Right cardiac atrium (tissue), 5 donors: Measurements from ENCODE around the gene SMG5. TPM values are rescaled to one million over a fixed set of nuclear protein-coding genes. Genes with fewer than 3 reads are reported as not detected.

Experiments
- ATAC-seq, 2 donors: fragments of 200-7000 bp; cut with Tn5 transposase; one replicate each; pipeline versions ENCODE4 v1.8.0 to v1.9.1; 2020; ENCODE audit warnings: moderate library complexity in 2 of 2, mild to moderate bottlenecking in 1 of 2
- DNase-seq, 3 donors: peaks; one replicate each; pipeline ENCODE4 v3.0.0-alpha.2; 2020
- H3K27ac ChIP-seq: one replicate; pipeline ENCODE4 v1.5.1; 2013; ENCODE audit warnings: mild to moderate bottlenecking, low read length, control low read depth, moderate library complexity
- H3K27me3 ChIP-seq: one replicate; pipeline ENCODE4 v1.6.1; 2013; ENCODE audit not compliant: control insufficient read depth, insufficient read depth
- H3K4me1 ChIP-seq: one replicate; pipeline ENCODE4 v1.6.1; 2013; ENCODE audit warnings: low read length; ENCODE audit not compliant: control insufficient read depth, insufficient read depth
- H3K4me3 ChIP-seq: one replicate; pipeline ENCODE4 v1.5.1; 2013; ENCODE audit warnings: low read length, control low read depth
- H3K9me3 ChIP-seq: one replicate; pipeline ENCODE4 v1.6.1; 2013; ENCODE audit warnings: low read length; ENCODE audit not compliant: control insufficient read depth
- WGBS: extraction: QIAGEN DNeasy Blood & Tissue Kit; methylation state at CpG from one replicate; pipeline ENCODE4 v1.1.7; 2013; 5-methylcytosine and 5-hydroxymethylcytosine counted together
- intact Hi-C, 4 donors: fragments of 100-400 bp; cut with DNase I; formaldehyde crosslinking; loops; one replicate each; pipeline versions ENCODE4 v1.11.0 to v1.14.0; 2022 to 2023
- polyA plus RNA-seq: library from polyadenylated mRNA; stranded (reverse); fragments of 200-250 nt; gene quantifications from one replicate; pipeline ENCODE4 v1.2.3, GENCODE V29; 2013
- total RNA-seq, 4 donors: library from RNA; stranded (reverse); fragmentation: NEBNext Ultra II Directional; extraction: Animal tissue kit (Norgen Biotek cat#: 25700); gene quantifications; one replicate each; pipeline ENCODE4 v1.2.1, GENCODE V29; 2021
- donor health status: healthy with polysubstance abuse.
- donor health status: DM: no; HTN: yes; CAD: no.
- donor health status: DM: no; HTN: no; CAD: no.
- donor health status: DM: no; HTN: yes; CAD: no; lungs with severe emphysema.
- donor health status: DM: yes; HTN: yes; CAD: no.

SMG5 gene
- total and polyA plus RNA-seq, 5 donors: 55.2 to 73.6 (median 60.6) TPM

- no peak for ATAC-seq
- peaks cover 2% of the 10 kb centered on the region for H3K4me1 ChIP-seq
- H3K4me3 ChIP-seq: peak overlapping the region; percentile 30
- peak overlapping the region; percentile 29 for H3K27ac ChIP-seq
- 78% methylated on average over 9 of the region's 9 CpGs for WGBS
- no peaks in the 10 kb centered on the region for H3K27me3 ChIP-seq
- H3K9me3 ChIP-seq: no peaks in the 10 kb centered on the region
- peak in 1 of 3 donors; percentile 51 for DNase-seq
- intact Hi-C loops: no loop called here
Measured at GRCh38 chr1:156212130-156212529, 70.5 kb downstream of the SMG5 start.

DNA sequence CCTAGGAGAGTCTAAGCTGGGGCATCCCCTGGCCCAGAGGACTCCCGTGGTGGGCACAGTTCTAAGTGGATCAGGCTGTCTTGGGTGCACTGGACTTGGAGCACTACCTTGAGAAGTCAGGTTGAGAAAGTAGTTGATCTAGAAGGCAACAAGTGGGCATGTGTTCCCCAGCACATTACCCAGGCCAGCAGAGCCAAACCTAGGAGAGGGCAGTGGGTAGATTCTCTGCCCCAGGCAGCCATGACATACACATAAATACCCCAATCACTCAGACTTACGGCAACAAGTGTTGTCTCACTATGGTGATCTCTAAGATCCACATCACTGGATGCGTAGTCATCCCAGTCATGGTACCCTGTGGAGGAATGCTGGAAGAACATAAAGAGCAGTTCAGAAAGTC, 71.4 kb downstream of the SMG5 start:
- no peaks in the 10 kb centered on the region for H3K27me3 ChIP-seq
- H3K9me3 ChIP-seq: no peaks in the 10 kb centered on the region
- H3K27ac ChIP-seq: no peak overlapping the region
- H3K4me3 ChIP-seq: no peak overlapping the region
- peaks cover 2% of the 10 kb centered on the region for H3K4me1 ChIP-seq
- intact Hi-C loops: no loop called here
- 92% methylated on average over 3 of the region's 3 CpGs for WGBS
- ATAC-seq (no peak), DNase-seq (no peak)

DNA sequence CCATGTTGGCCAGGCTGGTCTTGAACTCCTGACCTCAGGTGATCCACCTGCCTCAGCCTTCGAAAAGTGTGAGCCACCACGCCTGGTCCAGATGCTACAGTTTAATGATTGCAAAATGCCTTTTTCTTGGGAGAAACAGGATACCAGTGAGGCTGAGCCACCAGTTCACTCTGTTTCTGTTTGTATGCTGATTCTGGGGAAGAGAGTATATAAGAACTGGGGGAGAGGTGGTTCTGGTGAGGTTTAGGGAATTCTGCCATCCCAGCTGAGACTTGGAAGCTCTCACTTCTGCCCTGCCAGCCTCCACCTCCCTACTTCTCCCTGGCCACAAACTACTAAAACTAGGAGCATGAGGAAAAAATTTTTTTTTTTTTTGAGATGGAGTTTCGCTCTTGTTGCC, 77.9 kb downstream of the SMG5 start:
- no peak for ATAC-seq
- no peak overlapping the region for H3K27ac ChIP-seq
- H3K4me3 ChIP-seq: no peak overlapping the region
- DNase-seq: no peak
- intact Hi-C loops: loop anchor here in 1 of 4 donors (5.0 kb wide), 1 partner anchor 47 kb away; no protein-coding TSS in a partner anchor
- peaks cover 3% of the 10 kb centered on the region for H3K4me1 ChIP-seq
- no peaks in the 10 kb centered on the region for H3K9me3 ChIP-seq
- H3K27me3 ChIP-seq: no peaks in the 10 kb centered on the region
- WGBS: 96% methylated on average over 3 of the region's 3 CpGs

- H3K27me3 ChIP-seq: no peaks in the 10 kb centered on the region
- no peak overlapping the region for H3K27ac ChIP-seq
- peaks cover 3% of the 10 kb centered on the region for H3K4me1 ChIP-seq
- intact Hi-C loops: no loop called here
- no peaks in the 10 kb centered on the region for H3K9me3 ChIP-seq
- H3K4me3 ChIP-seq: no peak overlapping the region
- ATAC-seq (peak in 1 of 2 donors; percentile 46), DNase-seq (no peak)
Measured at GRCh38 chr1:156203331-156203730, 79.3 kb downstream of the SMG5 start.

DNA sequence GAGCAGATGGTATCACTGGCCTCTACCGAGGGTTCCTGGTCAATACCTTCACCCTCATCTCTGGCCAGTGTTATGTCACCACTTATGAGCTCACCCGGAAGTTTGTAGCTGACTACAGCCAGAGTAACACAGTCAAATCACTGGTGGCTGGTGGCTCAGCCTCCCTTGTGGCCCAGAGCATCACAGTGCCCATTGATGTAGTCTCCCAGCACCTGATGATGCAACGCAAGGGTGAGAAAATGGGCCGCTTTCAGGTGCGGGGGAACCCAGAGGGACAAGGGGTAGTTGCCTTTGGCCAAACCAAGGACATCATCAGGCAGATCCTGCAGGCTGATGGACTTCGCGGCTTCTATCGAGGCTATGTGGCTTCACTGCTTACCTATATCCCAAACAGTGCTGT, 82.6 kb downstream of the SMG5 start:
- no peaks in the 10 kb centered on the region for H3K9me3 ChIP-seq
- no peak overlapping the region for H3K27ac ChIP-seq
- no peak overlapping the region for H3K4me3 ChIP-seq
- intact Hi-C loops: no loop called here
- no peaks in the 10 kb centered on the region for H3K27me3 ChIP-seq
- H3K4me1 ChIP-seq: peaks cover 6% of the 10 kb centered on the region
- 94% methylated on average over 8 of the region's 8 CpGs for WGBS
- no peak for ATAC-seq
- no peak for DNase-seq

Other genes starting within 250 kb of the SMG5 start
- gene UBQLN4, start 229.0 kb downstream of the SMG5 start, total RNA-seq: 10 to 100 TPM; 23.9 to 28.7 (median 27.0) TPM
- gene UBQLN4, start 229.0 kb downstream of the SMG5 start, polyA plus RNA-seq: 13.7 TPM
- gene LAMTOR2, start 228.0 kb downstream of the SMG5 start, total RNA-seq: 10 to 100 TPM; 43.8 to 55.2 (median 51.5) TPM
- 100 TPM for gene LAMTOR2, start 228.0 kb downstream of the SMG5 start, polyA plus RNA-seq
- gene RAB25, start 221.7 kb downstream of the SMG5 start, total RNA-seq: not detected
- gene RAB25, start 221.7 kb downstream of the SMG5 start, polyA plus RNA-seq: 0.07 TPM
- under 1 TPM; 0.17 to 0.33 (median 0.19) TPM for gene MEX3A, start 200.4 kb downstream of the SMG5 start, total RNA-seq
- gene MEX3A, start 200.4 kb downstream of the SMG5 start, polyA plus RNA-seq: 0.25 TPM
- 100 to 1,000 TPM; 238 to 451 (median 281) TPM for gene LMNA, start 168.1 kb downstream of the SMG5 start, total RNA-seq
- 247 TPM for gene LMNA, start 168.1 kb downstream of the SMG5 start, polyA plus RNA-seq
- 1 to 10 TPM; 2.3 to 3.4 (median 2.7) TPM for gene SEMA4A, start 129.2 kb downstream of the SMG5 start, total RNA-seq
- 3.7 TPM for gene SEMA4A, start 129.2 kb downstream of the SMG5 start, polyA plus RNA-seq
- 10 to 100 TPM; 14.2 to 21.5 (median 15.7) TPM for gene SLC25A44, start 88.7 kb downstream of the SMG5 start, total RNA-seq
- gene SLC25A44, start 88.7 kb downstream of the SMG5 start, polyA plus RNA-seq: 8.6 TPM
- gene PMF1, start 69.8 kb downstream of the SMG5 start, total RNA-seq: 10 to 100 TPM; 55.3 to 62.9 (median 59.5) TPM
- 93.6 TPM for gene PMF1, start 69.8 kb downstream of the SMG5 start, polyA plus RNA-seq
- gene BGLAP, start 40.6 kb downstream of the SMG5 start, total RNA-seq: under 1 TPM in 3 of 4 donors, not detected in 1; 0.54 to 0.92 (median 0.66) TPM
- gene BGLAP, start 40.6 kb downstream of the SMG5 start, polyA plus RNA-seq: 0.45 TPM
- gene PAQR6, start 34.8 kb downstream of the SMG5 start, total RNA-seq: 1 to 10 TPM in 2 of 4 donors, under 1 TPM in 2; 0.68 to 1.5 (median 0.95) TPM
- 1.3 TPM for gene PAQR6, start 34.8 kb downstream of the SMG5 start, polyA plus RNA-seq
- 1 to 10 TPM in 3 of 4 donors, under 1 TPM in 1; 0.95 to 2.4 (median 1.9) TPM for gene TMEM79, start 1.5 kb upstream of the SMG5 start, total RNA-seq
- gene TMEM79, start 1.5 kb upstream of the SMG5 start, polyA plus RNA-seq: 1.9 TPM
- gene GLMP, start 12.9 kb upstream of the SMG5 start, total RNA-seq: 10 to 100 TPM; 19.8 to 28.4 (median 25.5) TPM
- 22.0 TPM for gene GLMP, start 12.9 kb upstream of the SMG5 start, polyA plus RNA-seq
- not detected for gene VHLL, start 16.5 kb upstream of the SMG5 start, total RNA-seq
- gene VHLL, start 16.5 kb upstream of the SMG5 start, polyA plus RNA-seq: not detected
- gene CCT3, start 55.5 kb upstream of the SMG5 start, total RNA-seq: 100 to 1,000 TPM; 126 to 151 (median 138) TPM
- gene CCT3, start 55.5 kb upstream of the SMG5 start, polyA plus RNA-seq: 125 TPM
- gene TSACC, start 55.7 kb upstream of the SMG5 start, total RNA-seq: not detected
- gene TSACC, start 55.7 kb upstream of the SMG5 start, polyA plus RNA-seq: 0.38 TPM
- gene RHBG, start 86.4 kb upstream of the SMG5 start, total RNA-seq: not detected
- 0.20 TPM for gene RHBG, start 86.4 kb upstream of the SMG5 start, polyA plus RNA-seq
- 10 to 100 TPM; 81.5 to 99.2 (median 89.6) TPM for gene MEF2D, start 217.9 kb upstream of the SMG5 start, total RNA-seq
- 53.0 TPM for gene MEF2D, start 217.9 kb upstream of the SMG5 start, polyA plus RNA-seq